GM21723 (cell line): ENCODE data around the gene GLCCI1.
"Not testable (repeated sequence)": the region's sequence is repeated elsewhere in the genome, so short reads cannot be mapped to it uniquely, and the experiment has no call there.

Source experiments
- ATAC-seq: cut with Tn5 transposase; IDR thresholded peaks from one replicate; pipeline ENCODE4 v1.9.1; 2021; ENCODE audit warnings: mild to moderate bottlenecking, moderate library complexity; ENCODE audit not compliant: unreplicated experiment

GLCCI1 gene

DNA sequence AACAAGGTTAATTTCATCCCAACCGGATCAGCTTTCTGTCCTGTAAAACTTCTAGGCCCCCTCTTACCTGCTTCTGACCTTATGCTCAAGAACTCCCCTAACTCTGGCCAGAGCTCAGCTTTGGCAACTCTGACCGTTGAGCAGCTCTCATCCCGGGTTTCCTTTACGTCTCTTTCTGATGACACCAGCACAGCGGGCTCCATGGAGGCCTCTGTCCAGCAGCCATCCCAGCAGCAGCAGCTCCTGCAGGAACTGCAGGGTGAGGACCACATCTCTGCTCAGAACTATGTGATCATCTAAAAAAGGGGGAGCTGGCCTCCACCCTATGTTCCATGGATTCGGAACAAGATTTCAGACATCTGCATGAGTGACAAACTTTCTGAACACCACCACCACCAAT lies 117.6 kb downstream of the GLCCI1 start:
- no peak for ATAC-seq

GRCh38 chr7:8089036-8089780 lies 120.6 kb downstream of the GLCCI1 start:
- ATAC-seq = no peak

DNA sequence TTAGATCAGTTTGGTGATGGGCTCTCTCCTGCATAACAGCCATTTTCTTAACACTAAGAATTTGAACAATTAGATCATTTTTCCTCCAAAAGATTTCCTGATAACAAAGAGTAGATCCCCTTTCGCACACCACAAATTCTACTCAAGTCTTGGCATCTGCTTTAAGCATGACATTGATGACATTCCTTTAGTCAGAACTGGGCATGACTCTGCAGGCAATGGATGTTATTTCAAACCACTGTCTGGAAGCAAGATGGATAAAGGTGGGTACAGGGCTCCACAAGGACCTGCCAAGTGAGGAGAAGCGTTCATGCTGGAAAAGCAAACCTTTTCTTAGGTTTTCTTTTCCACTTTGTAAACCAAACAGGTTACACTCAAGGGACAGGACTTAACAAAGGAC lies 123.5 kb downstream of the GLCCI1 start:
- no peak for ATAC-seq

DNA sequence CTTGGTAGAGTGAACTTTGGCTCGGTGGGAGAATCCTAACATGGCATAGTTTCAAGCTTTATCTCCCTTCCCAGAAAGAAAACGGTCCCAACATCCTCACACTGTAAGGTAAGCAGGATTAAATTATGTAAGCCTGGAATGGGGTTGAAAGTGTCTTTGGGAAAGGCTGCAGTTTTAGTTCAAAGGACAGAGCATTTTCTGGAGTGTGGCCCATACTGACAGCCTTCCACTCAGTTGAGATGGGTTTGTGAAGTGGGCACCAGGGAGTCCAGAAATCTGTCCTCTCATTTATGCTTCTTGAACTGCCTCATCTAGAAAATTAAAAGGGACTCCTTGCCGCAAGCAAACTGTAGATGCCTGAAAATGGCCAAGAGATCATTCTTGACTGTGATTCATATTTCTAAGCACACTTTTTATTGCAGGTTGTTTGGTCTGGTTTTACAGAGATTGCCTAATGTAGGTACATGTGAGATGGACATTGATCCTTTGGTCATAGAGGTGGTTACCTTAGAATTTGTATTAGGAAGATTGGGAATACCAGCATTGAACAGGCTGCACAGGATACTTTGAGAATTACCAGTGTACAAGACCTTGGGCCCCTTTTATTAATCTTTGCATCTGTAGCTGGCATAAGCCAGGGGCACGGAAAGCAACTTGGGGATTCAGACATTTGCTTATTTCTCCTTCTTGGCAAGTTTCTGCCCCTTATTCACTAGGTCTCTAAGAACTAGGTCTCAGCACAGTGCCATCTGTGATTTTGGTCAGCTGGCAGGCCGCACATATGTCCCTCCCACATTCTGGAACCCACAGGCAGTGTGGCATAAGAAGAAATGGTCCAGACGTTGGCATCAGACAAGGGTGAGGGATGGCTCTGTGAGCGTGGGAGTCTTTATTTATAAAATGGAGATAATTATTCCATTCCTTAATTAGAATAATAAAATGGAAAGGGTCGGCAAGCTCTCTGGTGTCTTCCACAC lies 125.9 kb downstream of the GLCCI1 start:
- ATAC-seq = no peak

DNA sequence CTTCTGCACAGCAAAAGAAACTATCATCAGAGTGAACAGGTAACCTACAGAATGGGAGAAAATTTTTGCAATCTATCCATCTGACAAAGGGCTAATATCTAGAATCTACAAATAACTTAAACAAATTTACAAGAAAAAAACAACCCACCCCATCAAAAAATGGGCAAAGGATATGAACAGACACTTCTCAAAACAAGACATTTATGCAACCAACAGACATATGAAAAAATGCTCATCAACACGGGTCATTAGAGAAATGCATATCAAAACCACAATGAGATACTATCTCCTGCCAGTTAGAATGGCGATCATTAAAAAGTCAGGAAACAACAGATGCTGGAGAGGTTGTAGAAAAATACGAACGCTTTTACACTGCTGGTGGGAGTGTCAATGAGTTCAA lies 132.7 kb downstream of the GLCCI1 start:
- ATAC-seq = not testable (repeated sequence)

DNA sequence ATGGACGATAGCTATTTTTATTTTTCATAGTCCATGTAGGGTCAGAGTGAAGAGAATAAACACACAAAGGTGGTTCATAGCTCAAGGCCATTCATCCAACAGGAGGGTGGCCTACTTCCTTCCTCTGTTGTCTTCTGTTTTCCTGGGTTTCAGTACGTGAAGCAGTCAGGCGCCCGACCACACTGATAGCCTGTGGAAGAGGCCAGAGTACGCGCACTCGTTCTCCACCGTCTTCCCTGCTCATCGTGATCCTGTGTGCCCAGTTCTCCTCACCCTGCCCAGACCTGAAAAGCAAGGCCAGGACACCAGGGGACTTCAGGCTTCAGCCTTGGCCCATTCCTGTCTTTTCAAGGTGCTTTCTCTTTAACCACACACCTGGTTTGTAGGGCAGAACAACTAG lies 134.7 kb downstream of the GLCCI1 start:
- no peak for ATAC-seq

DNA sequence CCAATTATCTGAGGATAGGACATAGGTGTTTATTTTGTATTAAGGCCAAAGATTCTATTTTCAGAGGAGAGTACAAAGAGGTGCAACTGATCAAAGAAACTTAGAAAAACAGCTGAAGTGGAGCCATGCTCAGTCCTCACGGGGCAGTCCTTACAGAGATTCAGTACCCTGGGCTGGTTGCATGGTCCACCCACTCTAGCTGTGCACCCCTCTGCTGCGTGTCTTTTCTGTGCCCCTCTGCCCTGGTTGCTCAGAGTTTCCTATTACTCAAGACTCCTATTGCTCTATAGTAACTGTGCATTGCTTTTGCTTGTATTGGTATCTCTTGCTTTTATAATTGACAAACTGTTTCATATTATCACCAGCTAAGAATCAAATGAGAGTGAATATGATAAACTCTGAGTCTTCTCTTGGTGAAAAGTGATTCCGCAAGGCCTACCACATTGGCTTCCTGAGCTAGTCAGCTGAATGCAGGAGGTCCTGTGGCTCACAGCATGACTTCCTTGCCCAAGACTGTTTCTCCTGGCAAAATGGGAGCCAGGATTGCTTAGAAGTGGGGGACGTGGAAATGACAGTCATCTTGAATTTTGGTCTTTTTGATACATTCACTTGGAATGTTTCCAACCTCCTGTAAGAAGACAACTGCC lies 137.0 kb downstream of the GLCCI1 start:
- ATAC-seq = no peak

DNA sequence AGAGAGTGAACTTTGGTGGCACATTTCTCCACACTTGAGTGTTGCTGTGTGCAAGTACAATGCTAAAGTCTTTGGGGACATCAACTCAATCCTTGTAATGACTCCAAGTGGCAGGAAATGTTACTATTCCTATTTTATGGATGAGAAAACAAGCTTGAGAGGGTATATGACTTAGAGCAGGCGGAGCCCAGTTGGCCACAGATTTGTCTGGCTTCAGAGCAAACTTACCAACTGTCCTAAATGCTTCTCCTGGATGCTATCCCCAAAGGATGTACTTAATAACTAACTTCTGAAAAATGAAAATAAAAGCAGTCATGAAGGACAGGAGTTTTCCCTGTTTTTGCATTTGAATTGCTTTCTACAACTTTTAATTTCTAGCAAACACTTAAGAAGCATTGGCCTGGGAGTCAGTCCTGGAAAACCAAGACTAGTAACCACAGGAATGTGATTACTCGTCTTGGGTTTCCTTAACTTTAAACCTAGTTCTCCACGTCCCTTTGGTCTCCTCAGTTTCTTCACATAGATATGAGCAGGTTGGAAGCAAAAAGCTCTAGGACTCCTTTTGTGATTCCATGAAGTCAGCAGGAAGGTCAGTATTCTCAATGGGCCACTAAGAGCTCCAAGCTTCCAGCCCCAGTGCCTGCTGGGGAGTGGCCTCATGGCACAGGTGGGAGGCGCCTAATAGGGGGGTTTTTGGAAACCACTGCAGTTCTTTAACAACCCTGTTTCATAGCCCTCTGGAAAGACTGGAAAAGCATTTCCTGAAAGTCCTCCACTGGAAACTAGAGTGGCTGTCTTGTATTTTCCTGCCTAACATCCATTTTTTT lies 140.8 kb downstream of the GLCCI1 start:
- ATAC-seq = no peak

DNA sequence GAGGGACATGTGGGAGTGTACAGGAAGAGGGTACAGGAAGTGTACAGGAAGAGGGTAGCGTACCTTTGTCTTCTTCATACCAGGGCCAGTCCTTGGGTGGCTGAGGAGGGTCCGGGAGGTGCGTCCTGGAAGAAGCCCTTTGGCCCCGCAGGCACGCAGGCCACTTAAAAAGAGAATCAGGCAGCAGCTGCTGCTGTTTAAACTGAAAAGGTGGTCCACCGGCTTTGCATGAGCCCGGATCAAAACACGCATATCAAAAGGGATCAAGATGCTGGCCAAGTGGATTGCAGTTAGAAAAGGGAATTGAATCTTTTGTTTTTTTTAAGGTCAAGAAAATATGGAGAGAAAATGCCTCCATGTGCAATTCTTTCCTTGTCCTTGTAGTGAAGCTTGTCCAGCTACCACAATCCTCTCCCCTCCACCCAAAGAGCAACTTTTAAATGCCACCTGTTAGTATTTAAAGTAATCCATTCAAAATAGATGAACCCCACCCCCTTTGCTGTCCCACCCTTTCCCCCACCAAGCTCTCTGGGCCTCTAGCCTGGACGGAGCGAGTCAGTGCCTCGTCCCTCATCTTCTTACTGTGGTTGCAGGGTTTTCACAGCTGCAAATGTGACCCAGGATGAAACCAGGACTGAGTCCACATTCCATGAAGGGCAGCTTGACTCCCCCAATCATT lies 142.8 kb downstream of the GLCCI1 start:
- ATAC-seq = no peak

GRCh38 chr7:8112685-8113084 lies 144.1 kb downstream of the GLCCI1 start:
- ATAC-seq = no peak

DNA sequence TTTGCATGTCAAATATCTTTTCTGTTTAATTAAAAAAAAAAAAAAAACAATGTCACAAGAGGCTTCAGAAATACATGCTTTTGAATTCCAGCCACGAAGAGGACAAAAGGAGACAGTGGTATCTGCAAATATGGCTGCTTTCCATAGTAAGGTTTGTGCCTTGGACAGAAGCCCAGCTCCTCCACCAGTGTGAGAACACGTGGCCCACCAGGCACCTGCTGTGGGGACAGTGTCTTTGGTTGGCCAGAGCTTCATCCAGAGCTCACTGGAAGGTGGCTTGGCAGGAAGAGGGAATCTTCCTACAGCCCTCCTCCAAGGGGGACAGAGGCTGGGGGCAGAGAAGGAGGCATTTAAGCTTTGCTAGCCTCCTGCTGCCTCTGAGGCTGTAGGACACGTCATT lies 144.6 kb downstream of the GLCCI1 start:
- ATAC-seq = no peak

GRCh38 chr7:8114175-8114574 lies 145.6 kb downstream of the GLCCI1 start:
- ATAC-seq = no peak

DNA sequence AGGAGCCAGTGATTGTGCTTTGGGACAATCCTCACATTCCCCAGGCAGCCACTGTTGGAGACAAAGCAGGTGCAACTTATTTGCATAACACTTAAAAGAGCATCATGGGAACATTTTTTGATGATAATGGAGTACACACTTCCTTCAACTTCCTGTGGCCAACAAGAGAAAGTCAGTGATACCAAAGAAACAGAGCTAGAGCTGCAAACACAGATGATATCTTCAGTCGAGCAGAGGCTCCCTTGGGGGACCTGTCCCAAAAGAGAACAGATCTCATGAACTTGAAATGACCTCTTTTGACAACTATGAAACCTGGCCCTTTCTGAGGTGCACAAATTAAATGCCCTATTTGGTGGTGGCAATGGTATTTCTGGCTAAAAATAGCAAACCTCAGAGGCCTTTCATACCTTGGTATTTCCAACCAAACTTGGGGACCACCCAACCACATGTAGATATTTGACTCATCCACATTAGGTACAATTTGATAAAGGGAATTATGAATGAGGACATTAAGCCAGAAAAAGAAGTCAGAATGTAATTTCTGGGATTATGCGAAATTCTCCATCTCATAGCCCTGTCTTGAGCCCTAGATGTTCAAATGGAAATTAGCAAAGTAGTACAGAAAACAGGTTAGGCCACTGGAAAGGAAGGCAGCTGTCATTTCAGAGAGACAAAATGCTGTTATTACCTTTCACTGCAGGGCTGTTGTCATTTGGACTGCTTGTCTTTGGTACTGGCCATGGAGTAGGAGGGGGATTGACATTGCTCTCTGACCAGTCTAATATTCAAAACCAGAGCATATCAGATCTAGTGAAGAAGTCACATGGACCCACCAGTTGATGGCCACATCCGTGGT lies 147.2 kb downstream of the GLCCI1 start:
- peak; percentile 86 for ATAC-seq

DNA sequence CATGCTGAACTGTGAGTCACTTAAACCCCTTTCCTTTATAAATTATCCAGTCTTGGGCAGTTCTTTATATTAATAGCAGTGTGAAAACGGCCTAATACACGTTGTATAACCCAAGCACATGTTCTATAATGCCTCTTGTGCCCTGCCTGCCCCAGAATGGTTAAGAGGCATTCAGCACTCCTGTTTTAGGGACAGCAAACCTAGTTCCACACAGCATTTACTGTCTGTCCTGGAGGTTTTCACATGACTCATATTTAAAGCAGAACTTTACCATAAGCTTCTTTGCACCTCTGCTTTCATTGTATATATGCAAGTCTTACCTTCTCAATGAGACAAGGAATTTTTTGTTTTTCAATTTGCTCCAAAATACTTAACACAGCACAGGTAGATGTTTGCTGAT lies 148.6 kb downstream of the GLCCI1 start:
- ATAC-seq = no peak

- no peak for ATAC-seq
Measured at GRCh38 chr7:8119262-8119661, 150.7 kb downstream of the GLCCI1 start.

- no peak for ATAC-seq
Measured at GRCh38 chr7:8120390-8121058, 151.9 kb downstream of the GLCCI1 start.

DNA sequence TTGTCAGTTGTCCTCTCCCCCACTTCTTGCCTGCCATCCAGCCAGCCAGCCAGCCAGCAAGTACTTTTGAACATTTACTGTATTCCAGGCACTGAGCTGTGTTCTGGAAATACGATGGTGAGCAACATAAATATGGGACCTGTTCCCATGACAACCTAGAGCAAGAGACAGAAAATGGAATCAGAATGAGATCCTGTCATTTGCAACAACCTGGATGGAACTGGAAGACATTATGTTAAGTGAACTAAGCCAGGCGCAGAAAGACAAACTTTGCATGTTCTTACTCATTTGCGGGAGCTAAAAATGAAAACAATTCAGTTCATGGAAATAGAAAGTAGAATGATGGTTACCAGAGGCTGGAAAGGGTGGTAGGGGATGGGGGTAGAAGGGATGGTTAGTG lies 152.6 kb downstream of the GLCCI1 start:
- ATAC-seq = no peak

- peak; percentile 79 for ATAC-seq
Measured at GRCh38 chr7:8125680-8126444, 157.3 kb downstream of the GLCCI1 start.
